Fibroblast of lung (primary cell): ENCODE results near the gene ADCY2. TPM values are rescaled to one million over a fixed set of nuclear protein-coding genes. Genes with fewer than 3 reads are reported as not detected.

Experiments
- DNase-seq, 2 donors: peaks; one replicate each; pipeline versions ENCODE4 v3.0.0 to v3.0.0-alpha.2; 2010; ENCODE audit warnings: low read depth in 2 of 2
- H2AFZ ChIP-seq: 2 replicates; pipeline ENCODE4 v1.5.1; 2012; ENCODE audit warnings: low read length, control low read depth, inconsistent platforms
- H3K27ac ChIP-seq: 2 replicates; pipeline ENCODE4 v1.5.1; 2011; ENCODE audit warnings: low read length, control low read depth; ENCODE audit not compliant: insufficient read depth
- H3K27me3 ChIP-seq: 2 replicates; pipeline ENCODE4 v1.5.1; 2011; ENCODE audit warnings: mild to moderate bottlenecking, low read length; ENCODE audit not compliant: control insufficient read depth, insufficient read depth
- H3K36me3 ChIP-seq: 2 replicates; pipeline ENCODE4 v1.5.1; 2011; ENCODE audit warnings: low read length; ENCODE audit not compliant: control insufficient read depth, insufficient read depth
- H3K4me1 ChIP-seq: 2 replicates; pipeline ENCODE4 v1.5.1; 2011; ENCODE audit warnings: low read length; ENCODE audit not compliant: control insufficient read depth, insufficient read depth; ENCODE audit errors: extremely low read depth
- H3K4me2 ChIP-seq: 2 replicates; pipeline ENCODE4 v1.5.1; 2011; ENCODE audit warnings: low read length, control low read depth; ENCODE audit not compliant: insufficient read depth; ENCODE audit errors: extremely low read depth
- H3K4me3 ChIP-seq, 4 experiments: fragments of 200-600 bp in 1 of 4; sonication (generic) in 1 of 4; replicated peaks in 1 of 4; 2 replicates each; pipeline ENCODE4 v1.5.1; 2011 to 2016; ENCODE audit warnings: low read length in 4 of 4, low read depth in 3 of 4, mild to moderate bottlenecking in 3 of 4, control low read depth in 2 of 4, inconsistent platforms in 1 of 4, mixed read lengths in 1 of 4; ENCODE audit not compliant: insufficient read depth in 1 of 4; ENCODE audit errors: control extremely low read depth in 1 of 4
- H3K79me2 ChIP-seq: 2 replicates; pipeline ENCODE4 v1.5.1; 2012; ENCODE audit warnings: mild to moderate bottlenecking, low read length, inconsistent platforms; ENCODE audit not compliant: control insufficient read depth, insufficient read depth
- H3K9ac ChIP-seq: 2 replicates; pipeline ENCODE4 v1.5.1; 2011; ENCODE audit warnings: mild to moderate bottlenecking, low read length, control low read depth; ENCODE audit not compliant: insufficient read depth
- H3K9me3 ChIP-seq: 2 replicates; pipeline ENCODE4 v1.5.1; 2012; ENCODE audit warnings: low read depth, low read length; ENCODE audit not compliant: control insufficient read depth, insufficient read depth
- H4K20me1 ChIP-seq: 2 replicates; pipeline ENCODE4 v1.5.1; 2011; ENCODE audit warnings: low read length; ENCODE audit not compliant: control insufficient read depth, insufficient read depth; ENCODE audit errors: extremely low read depth
- EZH2 ChIP-seq: IDR thresholded peaks from 2 replicates; pipeline ENCODE4 v1.5.1; 2012; ENCODE audit warnings: low read length, control low read depth, mild to moderate bottlenecking; ENCODE audit errors: missing control alignments
- polyA plus RNA-seq, 2 donors: library from polyadenylated mRNA; depleted of rRNA in 1 of 2; stranded (reverse) in 1 of 2; unstranded in 1 of 2; fragments of >200 nt; gene quantifications; 2 replicates each; pipeline ENCODE4 v1.2.1, GENCODE V29; 2011 to 2012; ENCODE audit warnings: missing spikeins in 1 of 2
- total RNA-seq: library from RNA; depleted of rRNA; stranded (reverse); fragments of >200 nt; gene quantifications from 2 replicates; pipeline ENCODE4 v1.2.1, GENCODE V29; 2014
- TF ChIP-seq, protein P1 (sequence below), 2 donors: IDR thresholded peaks in 1 of 2; conservative IDR thresholded peaks in 1 of 2; 1 replicate in 1 of 2; 2 replicates in 1 of 2; pipeline ENCODE4 v1.5.1; 2011 to 2012; ENCODE audit warnings: low read length in 2 of 2, control low read depth in 1 of 2, inconsistent platforms in 1 of 2, low read depth in 1 of 2, mild to moderate bottlenecking in 1 of 2

Gene ADCY2
- total and polyA plus RNA-seq, 2 donors (not counting 1 experiment from before 2014, with no cell fraction given), result under 0.01 to 0.05 TPM

- Histone ChIP-seq H4K20me1 (no peaks in the 10 kb centered on the region), H3K79me2 (no peaks in the 10 kb centered on the region), H3K36me3 (no peaks in the 10 kb centered on the region), H3K9me3 (no peaks in the 10 kb centered on the region), H3K27ac (no peak overlapping the region), H3K4me1 (no peaks in the 10 kb centered on the region), H3K27me3 (no peaks in the 10 kb centered on the region), H3K9ac (no peak overlapping the region), H2AFZ (no peak overlapping the region), H3K4me3 (no peak overlapping the region), H3K4me2 (no peak overlapping the region)
- TF ChIP-seq, protein P1, sequence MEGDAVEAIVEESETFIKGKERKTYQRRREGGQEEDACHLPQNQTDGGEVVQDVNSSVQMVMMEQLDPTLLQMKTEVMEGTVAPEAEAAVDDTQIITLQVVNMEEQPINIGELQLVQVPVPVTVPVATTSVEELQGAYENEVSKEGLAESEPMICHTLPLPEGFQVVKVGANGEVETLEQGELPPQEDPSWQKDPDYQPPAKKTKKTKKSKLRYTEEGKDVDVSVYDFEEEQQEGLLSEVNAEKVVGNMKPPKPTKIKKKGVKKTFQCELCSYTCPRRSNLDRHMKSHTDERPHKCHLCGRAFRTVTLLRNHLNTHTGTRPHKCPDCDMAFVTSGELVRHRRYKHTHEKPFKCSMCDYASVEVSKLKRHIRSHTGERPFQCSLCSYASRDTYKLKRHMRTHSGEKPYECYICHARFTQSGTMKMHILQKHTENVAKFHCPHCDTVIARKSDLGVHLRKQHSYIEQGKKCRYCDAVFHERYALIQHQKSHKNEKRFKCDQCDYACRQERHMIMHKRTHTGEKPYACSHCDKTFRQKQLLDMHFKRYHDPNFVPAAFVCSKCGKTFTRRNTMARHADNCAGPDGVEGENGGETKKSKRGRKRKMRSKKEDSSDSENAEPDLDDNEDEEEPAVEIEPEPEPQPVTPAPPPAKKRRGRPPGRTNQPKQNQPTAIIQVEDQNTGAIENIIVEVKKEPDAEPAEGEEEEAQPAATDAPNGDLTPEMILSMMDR (conservative IDR thresholded peaks at IDR 0.05 in 1 of 2, IDR thresholded peaks at IDR 0.05 in 1 of 2; ENCODE audit: low read depth in 1 of 2, low read length in 2 of 2), result no peak
- no peak for TF ChIP-seq EZH2
- DNase-seq, result peak in 1 of 2 donors; percentile 15
Measured at GRCh38 chr5:7548596-7548995, 152.7 kb downstream of the ADCY2 start.

- DNase-seq, result no peak
- Histone ChIP-seq H3K79me2 (no peaks in the 10 kb centered on the region), H3K27me3 (no peaks in the 10 kb centered on the region), H3K4me1 (no peaks in the 10 kb centered on the region), H3K9ac (no peak overlapping the region), H3K27ac (no peak overlapping the region), H4K20me1 (no peaks in the 10 kb centered on the region), H3K36me3 (no peaks in the 10 kb centered on the region), H3K4me2 (no peak overlapping the region), H3K4me3 (no peak overlapping the region), H3K9me3 (no peaks in the 10 kb centered on the region), H2AFZ (no peak overlapping the region)
- no peak for TF ChIP-seq EZH2
- TF ChIP-seq, protein P1 (conservative IDR thresholded peaks at IDR 0.05 in 1 of 2, IDR thresholded peaks at IDR 0.05 in 1 of 2; ENCODE audit: low read depth in 1 of 2, low read length in 2 of 2), result no peak
Measured at GRCh38 chr5:7565559-7565958, 169.6 kb downstream of the ADCY2 start.

DNA sequence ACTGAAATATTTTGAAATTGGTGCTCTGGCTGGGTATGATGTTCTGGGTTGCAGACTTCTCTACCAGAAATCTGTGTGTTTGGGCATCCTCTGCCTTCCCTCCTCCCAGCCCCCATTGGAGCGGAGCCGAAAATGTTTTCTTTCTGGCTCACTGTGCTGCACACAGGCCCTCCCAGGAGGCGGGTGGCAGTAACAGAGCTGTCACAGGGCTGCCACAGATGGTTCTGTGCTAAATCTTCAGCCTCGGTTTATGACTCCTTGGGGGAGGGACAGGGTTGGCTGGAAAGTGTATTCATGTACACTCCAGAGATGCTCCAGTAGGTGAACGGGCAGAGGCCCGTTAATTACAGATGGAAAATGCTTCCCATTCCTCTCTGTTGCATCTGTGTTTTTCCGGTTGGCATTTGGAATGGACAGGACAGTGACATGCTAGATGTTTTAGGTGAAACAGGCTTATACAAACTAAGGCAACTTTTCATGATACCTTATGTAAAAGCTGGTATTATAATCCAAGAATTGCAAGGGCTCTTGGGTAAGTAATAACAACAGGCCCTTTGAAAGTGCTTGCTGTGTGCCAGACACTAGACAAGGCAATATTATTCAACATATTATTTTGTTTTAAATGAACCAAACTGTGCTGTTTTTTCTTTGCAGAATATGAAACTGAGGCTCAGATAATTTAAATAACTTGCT, 180.2 kb downstream of the ADCY2 start:
- no peaks in the 10 kb centered on the region for H3K9me3 ChIP-seq
- H3K27me3 ChIP-seq, result no peaks in the 10 kb centered on the region
- H3K27ac ChIP-seq, result no peak overlapping the region
- DNase-seq, result no peak
- no peak overlapping the region for H3K4me3 ChIP-seq
- no peak overlapping the region for H3K4me2 ChIP-seq
- no peaks in the 10 kb centered on the region for H3K79me2 ChIP-seq
- no peak overlapping the region for H3K9ac ChIP-seq
- TF ChIP-seq, protein P1 (conservative IDR thresholded peaks at IDR 0.05 in 1 of 2, IDR thresholded peaks at IDR 0.05 in 1 of 2; ENCODE audit: low read depth in 1 of 2, low read length in 2 of 2), result no peak
- no peak for TF ChIP-seq EZH2
- no peaks in the 10 kb centered on the region for H4K20me1 ChIP-seq
- no peaks in the 10 kb centered on the region for H3K36me3 ChIP-seq
- no peaks in the 10 kb centered on the region for H3K4me1 ChIP-seq
- no peak overlapping the region for H2AFZ ChIP-seq
